ENCODE measurements around the gene GRB10. TPM values are rescaled to one million over a fixed set of nuclear protein-coding genes. Genes with fewer than 3 reads are reported as not detected.

The GRB10 gene
- total RNA-seq, 4 donors from 2014 or later: 32.1 to 50.3 (median 38.1) TPM

DNA sequence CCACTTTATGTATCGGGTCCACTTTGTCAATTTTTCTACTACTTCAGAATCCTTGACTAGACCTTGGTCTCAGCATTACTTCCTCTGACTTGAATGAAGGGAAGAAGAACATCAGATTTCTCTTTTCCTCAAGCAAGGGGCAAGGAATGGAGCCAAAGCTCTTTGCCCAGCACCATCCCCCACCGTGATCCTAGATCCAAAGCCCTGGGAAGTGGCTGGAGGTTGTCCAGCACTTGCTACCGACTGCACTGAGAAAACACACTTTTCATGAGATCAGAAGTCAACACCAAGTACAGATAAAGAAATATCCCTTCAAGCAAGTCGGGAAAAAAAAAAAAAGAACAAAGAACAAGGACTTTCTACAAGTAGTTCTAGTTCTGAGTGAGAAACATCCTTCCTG lies 115.4 kb downstream of the GRB10 start:
- H3K27ac ChIP-seq: peak overlapping the region; percentile 39 to 64 (median 44)
- H3K4me1 ChIP-seq: peaks cover 0 to 8% (median under 1%) of the 10 kb centered on the region in 4 donors

GRCh38 chr7:50666124-50666496 lies 116.6 kb downstream of the GRB10 start:
- no peak for DNase-seq
- peaks cover 0 to 33% (median 0%) of the 10 kb centered on the region in 3 donors for H3K36me3 ChIP-seq
- TF ChIP-seq CTCF (IDR thresholded peaks at IDR 0.05) (no peak), POLR2A (IDR thresholded peaks at IDR 0.05) (no peak)
- no peaks in the 10 kb centered on the region for H3K9me3 ChIP-seq
- H3K27ac ChIP-seq: no peak overlapping the region
- no peaks in the 10 kb centered on the region for H3K27me3 ChIP-seq
- H3K4me1 ChIP-seq: peaks cover 0 to 8% (median 4%) of the 10 kb centered on the region in 4 donors
- no peak overlapping the region for H3K4me3 ChIP-seq

More for the DNA sequence above, 115.4 kb downstream of the GRB10 start:
- peaks cover 0 to 22% (median 0%) of the 10 kb centered on the region in 3 donors for H3K36me3 ChIP-seq
- H3K9me3 ChIP-seq: no peaks in the 10 kb centered on the region
- H3K27me3 ChIP-seq: no peaks in the 10 kb centered on the region
- no peak for TF ChIP-seq POLR2A (IDR thresholded peaks at IDR 0.05)
- no peak for TF ChIP-seq CTCF (IDR thresholded peaks at IDR 0.05)
- H3K4me3 ChIP-seq: no peak overlapping the region
- no peak for DNase-seq

GRCh38 chr7:50665403-50666123 lies 117.1 kb downstream of the GRB10 start:
- Histone ChIP-seq H3K36me3 (peaks cover 0 to 33% (median 0%) of the 10 kb centered on the region in 3 donors), H3K4me1 (peaks cover 0 to 13% (median 7%) of the 10 kb centered on the region in 4 donors), H3K9me3 (no peaks in the 10 kb centered on the region), H3K4me3 (no peak overlapping the region), H3K27ac (no peak overlapping the region), H3K27me3 (no peaks in the 10 kb centered on the region)
- TF ChIP-seq CTCF (IDR thresholded peaks at IDR 0.05) (no peak), POLR2A (IDR thresholded peaks at IDR 0.05) (no peak)
- no peak for DNase-seq

GRCh38 chr7:50664937-50665336 lies 117.8 kb downstream of the GRB10 start:
- TF ChIP-seq POLR2A (IDR thresholded peaks at IDR 0.05): no peak
- TF ChIP-seq CTCF (IDR thresholded peaks at IDR 0.05): no peak
- Histone ChIP-seq H3K9me3 (no peaks in the 10 kb centered on the region), H3K4me1 (peaks cover 0 to 19% (median 8%) of the 10 kb centered on the region in 4 donors), H3K27me3 (no peaks in the 10 kb centered on the region), H3K4me3 (no peak overlapping the region), H3K27ac (no peak overlapping the region), H3K36me3 (peaks cover 0 to 28% (median 0%) of the 10 kb centered on the region in 3 donors)
- no peak for DNase-seq

GRCh38 chr7:50664461-50664922 lies 118.2 kb downstream of the GRB10 start:
- no peak for DNase-seq
- Histone ChIP-seq H3K27me3 (no peaks in the 10 kb centered on the region), H3K36me3 (peaks cover 0 to 24% (median 0%) of the 10 kb centered on the region in 3 donors), H3K4me1 (peaks cover 0 to 19% (median 8%) of the 10 kb centered on the region in 4 donors), H3K27ac (peak overlapping the region in 1 of 4 donors; percentile 14), H3K4me3 (no peak overlapping the region), H3K9me3 (no peaks in the 10 kb centered on the region)
- TF ChIP-seq CTCF (IDR thresholded peaks at IDR 0.05): no peak
- no peak for TF ChIP-seq POLR2A (IDR thresholded peaks at IDR 0.05)

Data from Peyer's patch (tissue), 4 donors.